GM23338 (cell line): ENCODE data around the gene VSTM2L. TPM values are rescaled to one million over a fixed set of nuclear protein-coding genes. Genes with fewer than 3 reads are reported as not detected.
A peak's percentile ranks its signal among the peaks of the same experiment; 100 is the strongest.

Source experiments
- ATAC-seq: fragments of 200-7000 bp; cut with Tn5 transposase; 3 replicates; pipeline ENCODE4 v1.9.1; 2020
- DNase-seq: peaks from one replicate; pipeline ENCODE4 v3.0.0-alpha.2; 2015; ENCODE audit warnings: low spot score
- H2AFZ ChIP-seq: fragments of 200-600 bp; sonication (generic); 2 replicates; pipeline ENCODE4 v1.8.0; 2016; ENCODE audit warnings: antibody characterized with exemption, mild to moderate bottlenecking, moderate library complexity
- H3F3A ChIP-seq: fragments of 200-600 bp; sonication (generic); replicated peaks from 2 replicates; pipeline ENCODE4 v1.8.0; 2017; ENCODE audit warnings: antibody characterized with exemption, mixed run types, low read depth
- H3K27ac ChIP-seq: fragments of 200-600 bp; sonication (generic); 2 replicates; pipeline ENCODE4 v1.6.1; 2016; ENCODE audit warnings: low read depth
- H3K27me3 ChIP-seq: fragments of 200-600 bp; sonication (generic); 2 replicates; pipeline ENCODE4 v1.8.0; 2016; ENCODE audit warnings: mild to moderate bottlenecking, mixed run types, moderate library complexity; ENCODE audit not compliant: insufficient read depth
- H3K36me3 ChIP-seq: fragments of 200-600 bp; sonication (generic); 2 replicates; pipeline ENCODE4 v1.8.0; 2016; ENCODE audit warnings: mild to moderate bottlenecking; ENCODE audit not compliant: insufficient read depth
- H3K4me1 ChIP-seq: fragments of 200-600 bp; sonication (generic); 2 replicates; pipeline ENCODE4 v1.8.0; 2016; ENCODE audit warnings: mild to moderate bottlenecking, moderate library complexity; ENCODE audit not compliant: insufficient read depth
- H3K4me2 ChIP-seq: fragments of 200-600 bp; sonication (generic); 2 replicates; pipeline ENCODE4 v1.7.1; 2017; ENCODE audit warnings: mixed run types
- H3K4me3 ChIP-seq: fragments of 200-600 bp; sonication (generic); 2 replicates; pipeline ENCODE4 v1.6.1; 2016; ENCODE audit warnings: mixed run types
- H3K79me2 ChIP-seq: fragments of 200-600 bp; sonication (generic); replicated peaks from 2 replicates; pipeline ENCODE4 v1.8.0; 2017; ENCODE audit warnings: mild to moderate bottlenecking; ENCODE audit not compliant: insufficient read depth
- H3K9me2 ChIP-seq: fragments of 200-600 bp; sonication (generic); 2 replicates; pipeline ENCODE4 v1.8.0; 2017; ENCODE audit not compliant: insufficient read depth
- H4K20me1 ChIP-seq: fragments of 200-600 bp; sonication (generic); replicated peaks from 2 replicates; pipeline ENCODE4 v1.8.0; 2017; ENCODE audit warnings: mild to moderate bottlenecking; ENCODE audit not compliant: insufficient read depth
- H3K27ac Mint-ChIP-seq: 2 replicates; pipeline ENCODE4 v1.8.0; 2020; ENCODE audit warnings: inconsistent platforms, mild to moderate bottlenecking, moderate library complexity, mixed read lengths
- H3K27me3 Mint-ChIP-seq: 3 replicates; pipeline ENCODE4 v1.8.0; 2022; ENCODE audit warnings: low read depth, mild to moderate bottlenecking, moderate library complexity, mixed read lengths, inconsistent platforms; ENCODE audit not compliant: insufficient read depth, poor library complexity
- H3K36me3 Mint-ChIP-seq: 3 replicates; pipeline ENCODE4 v1.8.0; 2021; ENCODE audit warnings: low read depth, mild to moderate bottlenecking, inconsistent platforms, moderate library complexity, mixed read lengths
- H3K4me1 Mint-ChIP-seq: 3 replicates; pipeline ENCODE4 v1.8.0; 2020; ENCODE audit warnings: mild to moderate bottlenecking, inconsistent platforms, mixed read lengths
- H3K4me3 Mint-ChIP-seq: 3 replicates; pipeline ENCODE4 v1.8.0; 2021; ENCODE audit warnings: moderate library complexity, mild to moderate bottlenecking, inconsistent platforms, mixed read lengths
- H3K9me3 Mint-ChIP-seq: 3 replicates; pipeline ENCODE4 v1.8.0; 2020; ENCODE audit warnings: moderate library complexity, mild to moderate bottlenecking, inconsistent platforms, mixed read lengths
- CTCF ChIP-seq, 2 experiments: fragments of 200-600 bp in 1 of 2; sonication (generic) in 1 of 2; conservative IDR thresholded peaks; 2 replicates each; pipeline versions ENCODE4 v1.5.1 to v1.6.1; 2016 to 2017; ENCODE audit warnings: antibody characterized with exemption in 2 of 2, low read depth in 2 of 2, mild to moderate bottlenecking in 2 of 2, moderate library complexity in 1 of 2
- ETS1 ChIP-seq: IDR thresholded peaks from 2 replicates; pipeline ENCODE4 v1.6.1; 2016; ENCODE audit warnings: antibody characterized with exemption
- EZH2 ChIP-seq: fragments of 200-600 bp; sonication (generic); IDR thresholded peaks from one replicate; pipeline ENCODE4 v1.8.0; 2017; ENCODE audit warnings: antibody characterized with exemption, mild to moderate bottlenecking, low read depth; ENCODE audit not compliant: unreplicated experiment
- JUNB ChIP-seq: IDR thresholded peaks from one replicate; pipeline ENCODE4 v1.6.1; 2016; ENCODE audit warnings: antibody characterized with exemption; ENCODE audit not compliant: unreplicated experiment
- REST ChIP-seq: IDR thresholded peaks from one replicate; pipeline ENCODE4 v1.6.1; 2018; ENCODE audit warnings: antibody characterized with exemption; ENCODE audit not compliant: unreplicated experiment
- polyA plus RNA-seq: library from polyadenylated mRNA; unstranded; fragments of >200 nt; fragmentation: Nextera tagmentation; extraction: Ambion mirVana; gene quantifications from 2 replicates; pipeline ENCODE4 v1.2.1, GENCODE V29; 2016
- total RNA-seq: library from RNA; depleted of rRNA; stranded (reverse); fragments of >200 nt; shearing (Covaris generic); gene quantifications from 2 replicates; pipeline ENCODE4 v1.2.3, GENCODE V29; 2014

Gene VSTM2L
- total and polyA plus RNA-seq, 2 experiments from 2014 or later, result 0.60 to 1.9 TPM

- Histone ChIP-seq H3K27me3 (peaks cover 14% of the 10 kb centered on the region), H3K4me1 (no peaks in the 10 kb centered on the region), H3K4me2 (no peak overlapping the region), H3F3A (no peaks in the 10 kb centered on the region), H3K27ac (no peak overlapping the region), H3K9me2 (no peaks in the 10 kb centered on the region), H3K79me2 (no peaks in the 10 kb centered on the region), H3K4me3 (no peak overlapping the region), H2AFZ (no peak overlapping the region), H4K20me1 (no peaks in the 10 kb centered on the region; the same call in 1 of the 2 replicates), H3K36me3 (no peaks in the 10 kb centered on the region)
- no peaks in the 10 kb centered on the region; the same call in 2 of the 3 replicates for H3K9me3 Mint-ChIP-seq
- peaks cover 25% of the 10 kb centered on the region for H3K27me3 Mint-ChIP-seq
- no peak for TF ChIP-seq EZH2
- TF ChIP-seq REST, result peak; percentile 86
- TF ChIP-seq JUNB, result no peak
- DNase-seq, result peak; percentile 82
- H3K27ac Mint-ChIP-seq, result no peak overlapping the region
- peak; percentile 48 for ATAC-seq
- no peaks in the 10 kb centered on the region for H3K36me3 Mint-ChIP-seq
- H3K4me1 Mint-ChIP-seq, result peaks cover 37% of the 10 kb centered on the region
- H3K4me3 Mint-ChIP-seq, result no peak overlapping the region; the same call in 2 of the 3 replicates
Observed at GRCh38 chr20:37901240-37901639, 1.7 kb upstream of the VSTM2L start.

GRCh38 chr20:37901654-37902503 is 1.0 kb upstream of the VSTM2L start:
- no peaks in the 10 kb centered on the region; the same call in 2 of the 3 replicates for H3K9me3 Mint-ChIP-seq
- Histone ChIP-seq H3K4me3 (peak overlapping the region; percentile 66), H2AFZ (no peak overlapping the region), H4K20me1 (no peaks in the 10 kb centered on the region; the same call in 1 of the 2 replicates), H3K36me3 (no peaks in the 10 kb centered on the region), H3K79me2 (no peaks in the 10 kb centered on the region), H3K4me2 (peak overlapping the region; percentile 80), H3K27me3 (peaks cover 14% of the 10 kb centered on the region), H3K9me2 (no peaks in the 10 kb centered on the region), H3F3A (no peaks in the 10 kb centered on the region), H3K27ac (no peak overlapping the region), H3K4me1 (peaks cover 3% of the 10 kb centered on the region; the same call in 1 of the 2 replicates)
- H3K4me1 Mint-ChIP-seq, result peaks cover 41% of the 10 kb centered on the region
- peak overlapping the region; percentile 76 for H3K4me3 Mint-ChIP-seq
- H3K27me3 Mint-ChIP-seq, result peaks cover 27% of the 10 kb centered on the region
- ATAC-seq (peak; percentile 62), DNase-seq (peak; percentile 82)
- no peak overlapping the region for H3K27ac Mint-ChIP-seq
- no peaks in the 10 kb centered on the region for H3K36me3 Mint-ChIP-seq
- TF ChIP-seq REST (peak; percentile 61), EZH2 (no peak), CTCF (conservative IDR thresholded peaks at IDR 0.05; ENCODE audit: low read depth in 2 of 2) (peak; percentile 69 to 89), ETS1 (no peak)
